Thoracic aorta endothelial cell (primary cell): ENCODE measurements around the gene STX7. TPM values are rescaled to one million over a fixed set of nuclear protein-coding genes. Genes with fewer than 3 reads are reported as not detected.

ENCODE experiments used
- small RNA-seq: library from RNA; depleted of rRNA; stranded (forward); fragments of <200 nt; gene quantifications from one replicate; pipeline ENCODE3, GENCODE V24; 2012
- total RNA-seq: library from RNA; depleted of rRNA; stranded (reverse); fragments of >200 nt; gene quantifications from 2 replicates; pipeline ENCODE4 v1.2.3, GENCODE V29; 2012

STX7 gene
- 30.1 and 38.6 TPM in 2 replicates for total RNA-seq

GRCh38 chr6:132512638-132513632 is at the start of gene STX7:
Gene STX7 (minus strand): TSS chr6:132513116. CDS start chr6:132503530, 9,586 bp downstream.

GRCh38 chr6:132552372-132552771 is 39.5 kb upstream of the STX7 start, which contains the start of gene TAAR8:
Gene TAAR8 (plus strand): TSS chr6:132552672. CDS start chr6:132552693, 21 bp downstream.

GRCh38 chr6:132537977-132538376 is 25.1 kb upstream of the STX7 start, which contains the start of gene TAAR9:
Gene TAAR9 (plus strand): TSS chr6:132538277. CDS start chr6:132538290, 13 bp downstream.

GRCh38 chr6:132400883-132401617 is 111.9 kb downstream of the STX7 start, which contains the start of gene MOXD1:
Gene MOXD1 (minus strand): TSS chr6:132401475. CDS start chr6:132401426, 49 bp downstream.

Small RNA genes within 50 kb of the gene (small RNA-seq; reads per million reads assigned to genes)
- gene TAAR7P, result not detected

Other genes with a start within 250 kb of the STX7 start
- under 0.01 and 0.07 TPM in 2 replicates for gene MOXD1, start 111.6 kb downstream of the STX7 start, total RNA-seq
- gene TAAR9, start 25.2 kb upstream of the STX7 start, total RNA-seq, result not detected in 2 replicates
- gene TAAR8, start 39.6 kb upstream of the STX7 start, total RNA-seq, result not detected in 2 replicates
- not detected in 2 replicates for gene TAAR6, start 57.2 kb upstream of the STX7 start, total RNA-seq
- gene TAAR5, start 76.6 kb upstream of the STX7 start, total RNA-seq, result not detected in 2 replicates
- not detected in 2 replicates for gene TAAR2, start 111.2 kb upstream of the STX7 start, total RNA-seq
- not detected in 2 replicates for gene TAAR1, start 146.1 kb upstream of the STX7 start, total RNA-seq
- 0.07 TPM in 1 of 2 replicates, not detected in the other for gene VNN1, start 200.9 kb upstream of the STX7 start, total RNA-seq
- gene VNN2, start 244.8 kb upstream of the STX7 start, total RNA-seq, result not detected in 2 replicates